ENCODE results near the gene MUSK.
"Not testable (repeated sequence)": the region's sequence is repeated elsewhere in the genome, so short reads cannot be mapped to it uniquely, and the experiment has no call there.

The MUSK gene

GRCh38 chr9:110668570-110669167 is at the start of gene MUSK:
TSS of gene MUSK (plus strand) at chr9:110668791. CDS start at chr9:110668905, 114 bp downstream.
- no peak for DNase-seq

GRCh38 chr9:110619831-110620230 is 48.8 kb upstream of the MUSK start:
- DNase-seq, result no peak

GRCh38 chr9:110620726-110621125 is 47.9 kb upstream of the MUSK start:
- no peak for DNase-seq

GRCh38 chr9:110622368-110622767 is 46.2 kb upstream of the MUSK start:
- DNase-seq, result no peak

GRCh38 chr9:110623462-110624025 is 45.0 kb upstream of the MUSK start:
- DNase-seq, result no peak

GRCh38 chr9:110626101-110626829 is 42.3 kb upstream of the MUSK start:
- no peak for DNase-seq

- DNase-seq, result no peak
Observed at GRCh38 chr9:110635589-110635988, 33.0 kb upstream of the MUSK start.

GRCh38 chr9:110638381-110638954 is 30.1 kb upstream of the MUSK start:
- DNase-seq, result no peak

- no peak for DNase-seq
Observed at GRCh38 chr9:110640736-110641135, 27.9 kb upstream of the MUSK start.

- DNase-seq, result no peak
Observed at GRCh38 chr9:110641293-110641692, 27.3 kb upstream of the MUSK start.

- no peak for DNase-seq
Observed at GRCh38 chr9:110648696-110649095, 19.9 kb upstream of the MUSK start.

- no peak for DNase-seq
Observed at GRCh38 chr9:110650261-110650660, 18.3 kb upstream of the MUSK start.

GRCh38 chr9:110650991-110651411 is 17.6 kb upstream of the MUSK start:
- no peak for DNase-seq

GRCh38 chr9:110655754-110656641 is 12.6 kb upstream of the MUSK start:
- no peak for DNase-seq

GRCh38 chr9:110659891-110660541 is 8.6 kb upstream of the MUSK start:
- no peak for DNase-seq

- DNase-seq, result no peak
Observed at GRCh38 chr9:110669433-110669832, 842 bp downstream of the MUSK start.

- DNase-seq, result no peak
Observed at GRCh38 chr9:110671849-110672248, 3.3 kb downstream of the MUSK start.

GRCh38 chr9:110672873-110673510 is 4.4 kb downstream of the MUSK start:
- no peak for DNase-seq

GRCh38 chr9:110687497-110687896 is 18.9 kb downstream of the MUSK start:
- DNase-seq, result no peak

GRCh38 chr9:110688329-110688728 is 19.7 kb downstream of the MUSK start:
- DNase-seq, result no peak

GRCh38 chr9:110691002-110691549 is 22.5 kb downstream of the MUSK start:
- DNase-seq, result no peak

- DNase-seq, result not testable (repeated sequence)
Observed at GRCh38 chr9:110695846-110696245, 27.3 kb downstream of the MUSK start.
